Measurements from ENCODE around the gene POLK. TPM values are rescaled to one million over a fixed set of nuclear protein-coding genes. Genes with fewer than 3 reads are reported as not detected.

Gene POLK
- total and polyA plus RNA-seq, 2 of the 8 experiments (the other 6 are each of a cell fraction or from before 2014, with no cell fraction given): 2.0 to 9.0 TPM

- no peak overlapping the region for H3K23ac ChIP-seq (ENCODE audit: insufficient read length)
- no peak overlapping the region for H2BK120ac ChIP-seq (replicated peaks; ENCODE audit: low read depth, low read length)
- H2BK20ac ChIP-seq (ENCODE audit: low read length): no peak overlapping the region
- no peak overlapping the region for H3K14ac ChIP-seq (ENCODE audit: insufficient read length)
- H3K79me1 ChIP-seq (ENCODE audit: low read depth, low read length): no peaks in the 10 kb centered on the region
- ChIA-PET POLR2A (ENCODE audit: partially characterized antibody) (no interaction called here), CTCF (ENCODE audit: partially characterized antibody) (no interaction called here)
- no peak overlapping the region for H2AFZ ChIP-seq (ENCODE audit: low read length)
- no peak overlapping the region for H2BK15ac ChIP-seq (ENCODE audit: low read length)
- no peak for DNase-seq (ENCODE audit: low read depth in 1 of 2, low spot score in 2 of 2)
- H3K4ac ChIP-seq (replicated peaks; ENCODE audit: insufficient read length, low read depth, low read length): no peak overlapping the region
- H4K5ac ChIP-seq (ENCODE audit: insufficient read length, low read depth, low read length): no peak overlapping the region
- H3K79me2 ChIP-seq (ENCODE audit: control insufficient read depth in 1 of 2, insufficient read depth in 2 of 2, low read length in 2 of 2): no peaks in the 10 kb centered on the region
- H3K18ac ChIP-seq (ENCODE audit: extremely low read depth, low read length): no peak overlapping the region
- no peak overlapping the region for H3K4me2 ChIP-seq (ENCODE audit: insufficient read depth in 1 of 2, low read depth in 2 of 2, low read length in 2 of 2)
- H3K27me3 ChIP-seq (replicated peaks in 1 of 4; ENCODE audit: control insufficient read depth in 3 of 4, extremely low read depth in 1 of 4, insufficient read depth in 3 of 4, low read length in 3 of 4): no peaks in the 10 kb centered on the region
- no peak overlapping the region for H2BK12ac ChIP-seq (ENCODE audit: low read depth, low read length)
- no peak overlapping the region for H3K56ac ChIP-seq (replicated peaks; ENCODE audit: insufficient read length, low read depth, low read length)
- no peaks in the 10 kb centered on the region for H4K20me1 ChIP-seq (replicated peaks in 1 of 2; ENCODE audit: control insufficient read depth in 1 of 2, insufficient read depth in 2 of 2, low read length in 2 of 2)
- H2AK5ac ChIP-seq (ENCODE audit: low read depth, low read length): no peak overlapping the region
- no peaks in the 10 kb centered on the region for H3K23me2 ChIP-seq (ENCODE audit: low read depth, low read length)
- no peaks in the 10 kb centered on the region for H3K4me1 ChIP-seq (replicated peaks in 1 of 4; ENCODE audit: control insufficient read depth in 3 of 4, insufficient read depth in 4 of 4, low read length in 3 of 4)
- no peak for FAIRE-seq
- no peak overlapping the region for H3K9ac ChIP-seq (replicated peaks in 1 of 4; ENCODE audit: extremely low read depth in 1 of 4, low read depth in 3 of 4, low read length in 3 of 4)
- no peak overlapping the region for H4K91ac ChIP-seq (replicated peaks; ENCODE audit: insufficient read length, low read length)
- H2BK5ac ChIP-seq (ENCODE audit: low read depth, low read length): no peak overlapping the region
- no peak overlapping the region for H4K8ac ChIP-seq (ENCODE audit: extremely low read depth, insufficient read depth, low read length)
- no peak overlapping the region for H3K4me3 ChIP-seq (ENCODE audit: extremely low read depth in 1 of 4, insufficient read depth in 2 of 4, low read depth in 3 of 4, low read length in 4 of 4)
- H3K9me3 ChIP-seq (ENCODE audit: insufficient read depth in 2 of 2, low read depth in 1 of 2, low read length in 1 of 2): no peaks in the 10 kb centered on the region
- WGBS, 2 experiments (ENCODE audit: extremely low coverage in 1 of 2, insufficient coverage in 1 of 2, insufficient read length in 1 of 2, insufficient replicate concordance in 2 of 2, low coverage in 1 of 2, low lambda C conversion rate in 2 of 2, missing lambda C conversion rate in 1 of 2): 93% methylated on average over 1 of the region's 1 CpG; no CpG with 5 or more reads in 1 of the 2 experiments
- H3K27ac ChIP-seq (ENCODE audit: low read depth, low read length): no peak overlapping the region
- H3K36me3 ChIP-seq (ENCODE audit: control insufficient read depth in 2 of 4, insufficient read depth in 4 of 4, low read length in 3 of 4): peaks cover 0 to 6% (median 0%) of the 10 kb centered on the region in 4 experiments; a peak in 1 of 8 replicates
- TF ChIP-seq TEAD4 (IDR thresholded peaks at IDR 0.05; ENCODE audit: low read depth, low read length) (no peak), SUZ12 (IDR thresholded peaks at IDR 0.05; ENCODE audit: low read length) (no peak)
Measured at GRCh38 chr5:75553358-75553757, 41.7 kb downstream of the POLK start.
